Measurements from ENCODE around the gene C19orf12. TPM values are rescaled to one million over a fixed set of nuclear protein-coding genes. Genes with fewer than 3 reads are reported as not detected.

C19orf12 gene
- total and polyA plus RNA-seq, 2 of the 4 experiments (the other 2 are of a cell fraction): 16.3 to 24.0 TPM

- TF ChIP-seq MAFK (IDR thresholded peaks at IDR 0.05; ENCODE audit: low read depth, low read length): no peak
- TF ChIP-seq RFX5 (IDR thresholded peaks at IDR 0.05; ENCODE audit: low read depth, low read length): no peak
Measured at GRCh38 chr19:29706635-29707034, 8.4 kb downstream of the C19orf12 start (continued).

- Histone ChIP-seq H2AK5ac (ENCODE audit: low read depth, low read length) (no peak overlapping the region), H3K4ac (ENCODE audit: low read depth, low read length) (no peak overlapping the region), H2BK120ac (ENCODE audit: low read depth, low read length) (no peak overlapping the region), H2BK15ac (ENCODE audit: low read depth, low read length) (no peak overlapping the region), H3K18ac (ENCODE audit: low read depth, low read length) (no peak overlapping the region), H3K14ac (replicated peaks; ENCODE audit: low read depth, low read length) (no peak overlapping the region), H3K27me3 (ENCODE audit: control insufficient read depth, insufficient read depth, low read length) (no peaks in the 10 kb centered on the region), H3K23ac (ENCODE audit: low read depth, low read length) (no peak overlapping the region), H2BK5ac (ENCODE audit: low read depth, low read length, poor library complexity, severe bottlenecking) (no peak overlapping the region), H3K27ac (ENCODE audit: insufficient read depth, low read length) (no peak overlapping the region), H3K9me1 (ENCODE audit: insufficient read depth, low read length) (no peaks in the 10 kb centered on the region), H3K4me2 (ENCODE audit: low read depth, low read length) (no peak overlapping the region), H4K20me1 (ENCODE audit: insufficient read depth, low read length) (peaks cover 12% of the 10 kb centered on the region; the same call in 1 of the 2 replicates), H4K91ac (ENCODE audit: insufficient read depth, low read depth, low read length) (no peak overlapping the region), H3K9ac (ENCODE audit: low read depth, low read length) (no peak overlapping the region), H3K4me3 (ENCODE audit: insufficient read depth, low read depth, low read length) (no peak overlapping the region), H4K5ac (ENCODE audit: low read depth, low read length) (no peak overlapping the region), H4K8ac (ENCODE audit: low read depth in 2 of 2, low read length in 2 of 2) (no peak overlapping the region), H2BK20ac (ENCODE audit: low read depth, low read length) (no peak overlapping the region), H3K56ac (ENCODE audit: extremely low read depth, insufficient read depth, low read length) (no peak overlapping the region), H3K79me1 (ENCODE audit: low read depth in 1 of 2, low read length in 2 of 2) (peaks cover 20 to 33% of the 10 kb centered on the region in 2 experiments), H3K9me3 (ENCODE audit: control insufficient read depth, insufficient read depth, low read length) (no peaks in the 10 kb centered on the region), H2AK9ac (replicated peaks; ENCODE audit: low read depth, low read length, poor library complexity) (no peak overlapping the region), H3K36me3 (ENCODE audit: control insufficient read depth, insufficient read depth, low read length) (peaks cover 37% of the 10 kb centered on the region), H3K4me1 (ENCODE audit: control insufficient read depth, insufficient read depth, low read length) (no peaks in the 10 kb centered on the region), H2AFZ (replicated peaks; ENCODE audit: low read length, poor library complexity) (no peak overlapping the region)
- in situ Hi-C loops (cut with MboI; ENCODE audit: low sequenced_read_pairs) (no loop called here), intact Hi-C loops (cut with micrococcal nuclease) (no loop called here), dilution Hi-C loops (cut with HindIII; ENCODE audit: low sequenced_read_pairs, unreplicated experiment) (no loop called here)
- ATAC-seq (ENCODE audit: low read depth) (no peak), DNase-seq (no peak)
- TF ChIP-seq POLR2A (IDR thresholded peaks at IDR 0.05; ENCODE audit: low read depth, low read length) (no peak), ELK1 (IDR thresholded peaks at IDR 0.05; ENCODE audit: borderline replicate concordance, low read depth, low read length) (no peak), BHLHE40 (IDR thresholded peaks at IDR 0.05; ENCODE audit: low read depth, low read length) (no peak), SMC3 (IDR thresholded peaks at IDR 0.05; ENCODE audit: low read depth, low read length) (no peak), FOS (IDR thresholded peaks at IDR 0.05; ENCODE audit: low read depth, low read length) (no peak), MAFK (IDR thresholded peaks at IDR 0.05; ENCODE audit: low read depth, low read length) (no peak), MXI1 (IDR thresholded peaks at IDR 0.05; ENCODE audit: borderline replicate concordance, low read depth, low read length) (no peak), CHD1 (IDR thresholded peaks at IDR 0.05; ENCODE audit: low read depth, low read length) (no peak)
- ChIA-PET CTCF (interaction anchor here (1.3 kb wide), 1 partner anchor 11 kb away, joined by 3 read pairs; no protein-coding TSS in a partner anchor), POLR2A (ENCODE audit: unreplicated experiment) (no interaction called here)
- 100% methylated on average over 2 of the region's 9 CpGs; no CpG with 5 or more reads in 1 of the 2 experiments for WGBS, 2 experiments (ENCODE audit: extremely low coverage in 2 of 2, insufficient read length in 1 of 2)
- no TSS peak for BruUV-seq (replicated peaks)
Measured at GRCh38 chr19:29705706-29706105, 9.4 kb downstream of the C19orf12 start.
